SK-N-SH (cell line): Measurements from ENCODE around the gene ADAMTS15. TPM values are rescaled to one million over a fixed set of nuclear protein-coding genes. Genes with fewer than 3 reads are reported as not detected.

Experiments used
- CTCF ChIA-PET: fragments of 300-600, 350-600 bp; formaldehyde crosslinking; extraction: SDS; loops from one replicate; lab custom pipeline; 2021; lab: Yijun Ruan, JAX
- POLR2A ChIA-PET: fragments of 350-600 bp; sonication (Branson Sonifier 250); formaldehyde crosslinking; extraction: SDS; loops from one replicate; lab custom pipeline; 2020; ENCODE audit warnings: antibody characterized with exemption, inconsistent platforms; lab: Yijun Ruan, JAX
- DNase-seq: peaks from one replicate; pipeline ENCODE4 v3.0.0; 2012
- H2AFZ ChIP-seq: fragments of 200-600 bp; sonication (generic); 2 replicates; pipeline ENCODE4 v1.8.1; 2016; ENCODE audit warnings: antibody characterized with exemption, mild to moderate bottlenecking, low read depth
- H3F3A ChIP-seq: fragments of 200-600 bp; sonication (generic); replicated peaks from 2 replicates; pipeline ENCODE3; 2016; ENCODE audit warnings: antibody characterized with exemption, mild to moderate bottlenecking; ENCODE audit not compliant: insufficient read depth
- H3K27ac ChIP-seq, 2 experiments: fragments of 200-500 bp in 1 of 2; fragments of 200-600 bp in 1 of 2; sonication (Bioruptor generic) in 1 of 2; sonication (generic), shearing (Covaris generic) in 1 of 2; 2 replicates each; pipeline versions ENCODE4 v1.5.1 to v1.6.1; 2014 to 2016; ENCODE audit warnings: low read depth in 2 of 2, inconsistent platforms in 1 of 2, low read length in 1 of 2, mild to moderate bottlenecking in 1 of 2, mixed read lengths in 1 of 2
- H3K27me3 ChIP-seq: fragments of 200-600 bp; sonication (generic), shearing (Covaris generic); 2 replicates; pipeline ENCODE4 v1.6.1; 2016; ENCODE audit warnings: mixed run types; ENCODE audit not compliant: insufficient read depth
- H3K36me3 ChIP-seq, 2 experiments: fragments of 200-500 bp in 1 of 2; fragments of 200-600 bp in 1 of 2; sonication (Bioruptor generic) in 1 of 2; sonication (generic) in 1 of 2; replicated peaks in 1 of 2; 2 replicates each; pipeline versions ENCODE3 to v1.5.1; 2014 to 2016; ENCODE audit warnings: low read length in 1 of 2, mild to moderate bottlenecking in 1 of 2; ENCODE audit not compliant: insufficient read depth in 2 of 2, control insufficient read depth in 1 of 2
- H3K4me1 ChIP-seq, 2 experiments: fragments of 200-500 bp in 1 of 2; fragments of 200-600 bp in 1 of 2; sonication (Bioruptor generic) in 1 of 2; sonication (generic), shearing (Covaris generic) in 1 of 2; 2 replicates each; pipeline versions ENCODE4 v1.5.1 to v1.6.1; 2014 to 2016; ENCODE audit warnings: low read depth in 1 of 2, low read length in 1 of 2, mixed run types in 1 of 2; ENCODE audit not compliant: insufficient read depth in 2 of 2, control insufficient read depth in 1 of 2
- H3K4me2 ChIP-seq: fragments of 200-600 bp; sonication (generic), shearing (Covaris generic); 2 replicates; pipeline ENCODE4 v1.6.1; 2017; ENCODE audit warnings: mixed run types
- H3K4me3 ChIP-seq, 2 experiments: fragments of 200-500 bp in 1 of 2; fragments of 200-600 bp in 1 of 2; sonication (Bioruptor generic) in 1 of 2; sonication (generic), shearing (Covaris generic) in 1 of 2; 2 replicates each; pipeline versions ENCODE4 v1.5.1 to v1.8.1; 2014 to 2016; ENCODE audit warnings: low read depth in 2 of 2, inconsistent platforms in 1 of 2, low read length in 1 of 2, mild to moderate bottlenecking in 1 of 2, mixed read lengths in 1 of 2, moderate library complexity in 1 of 2
- H3K79me2 ChIP-seq: fragments of 200-600 bp; sonication (generic); 2 replicates; pipeline ENCODE4 v1.8.1; 2017; ENCODE audit warnings: mild to moderate bottlenecking; ENCODE audit not compliant: insufficient read depth
- H3K9ac ChIP-seq: fragments of 200-600 bp; sonication (generic); 2 replicates; pipeline ENCODE4 v1.6.1; 2017; ENCODE audit warnings: mixed run types
- H3K9me2 ChIP-seq: fragments of 200-600 bp; sonication (generic); 2 replicates; pipeline ENCODE4 v1.6.1; 2017; ENCODE audit warnings: mixed run types
- H3K9me3 ChIP-seq: fragments of 200-600 bp; sonication (generic); 2 replicates; pipeline ENCODE4 v1.6.1; 2017; ENCODE audit warnings: mixed run types, mild to moderate bottlenecking, moderate library complexity
- H4K20me1 ChIP-seq: fragments of 200-600 bp; sonication (generic); 2 replicates; pipeline ENCODE4 v1.6.1; 2017; ENCODE audit warnings: mild to moderate bottlenecking, mixed run types; ENCODE audit not compliant: insufficient read depth
- ELF1 ChIP-seq: IDR thresholded peaks from 2 replicates; pipeline ENCODE4 v1.4.0; 2012
- EZH2phosphoT487 ChIP-seq: fragments of 200-600 bp; sonication (generic); IDR thresholded peaks from 2 replicates; pipeline ENCODE4 v1.6.1; 2017; ENCODE audit warnings: low read depth, mixed run types, mild to moderate bottlenecking, antibody characterized with exemption, moderate library complexity, borderline replicate concordance
- FOSL2 ChIP-seq: IDR thresholded peaks from 2 replicates; pipeline ENCODE4 v1.4.0; 2012; ENCODE audit warnings: low read depth, mild to moderate bottlenecking, moderate library complexity, borderline replicate concordance
- FOXJ3 ChIP-seq: sonication (generic); formaldehyde crosslinking; IDR thresholded peaks from 2 replicates; pipeline ENCODE4 v1.5.1; 2020; ENCODE audit warnings: mild to moderate bottlenecking, missing genetic modification reagents
- FOXM1 ChIP-seq: IDR thresholded peaks from 2 replicates; pipeline ENCODE4 v1.4.0; 2012; ENCODE audit warnings: low read depth, mild to moderate bottlenecking
- JUND ChIP-seq: IDR thresholded peaks from 2 replicates; pipeline ENCODE4 v1.4.0; 2012
- MAX ChIP-seq: IDR thresholded peaks from 2 replicates; pipeline ENCODE4 v1.4.0; 2012; ENCODE audit warnings: low read depth
- MEF2A ChIP-seq: IDR thresholded peaks from 2 replicates; pipeline ENCODE4 v1.4.0; 2012; ENCODE audit warnings: low read depth, borderline replicate concordance
- RAD21 ChIP-seq: IDR thresholded peaks from 2 replicates; pipeline ENCODE4 v1.6.1; 2012; ENCODE audit warnings: mild to moderate bottlenecking, low read length
- RXRA ChIP-seq: IDR thresholded peaks from 2 replicates; pipeline ENCODE4 v1.4.0; 2012; ENCODE audit warnings: low read depth, mild to moderate bottlenecking, borderline replicate concordance
- TCF12 ChIP-seq: IDR thresholded peaks from 2 replicates; pipeline ENCODE4 v1.4.0; 2012
- USF1 ChIP-seq: IDR thresholded peaks from 2 replicates; pipeline ENCODE4 v1.4.0; 2012; ENCODE audit warnings: low read depth, borderline replicate concordance
- YY1 ChIP-seq: IDR thresholded peaks from 2 replicates; pipeline ENCODE4 v1.4.0; 2012; ENCODE audit warnings: low read depth, mild to moderate bottlenecking
- WGBS: methylation state at CpG from one replicate; pipeline ENCODE4 v1.1.6; 2017; ENCODE audit warnings: low lambda C conversion rate; 5-methylcytosine and 5-hydroxymethylcytosine counted together
- polyA plus RNA-seq, 3 experiments: library from polyadenylated mRNA; depleted of rRNA; stranded (reverse); fragments of >200 nt; gene quantifications; 2 replicates each; pipeline ENCODE4 v1.2.3, GENCODE V29; 2012
- TF ChIP-seq, protein P1 (sequence below): fragments of 150-350 bp; IDR thresholded peaks from 2 replicates; pipeline ENCODE4 v1.6.1; 2017; ENCODE audit warnings: antibody characterized with exemption, low read length, low read depth, borderline replicate concordance

Gene ADAMTS15
- polyA plus RNA-seq, 1 of the 3 experiments (the other 2 are of a cell fraction) = 1.1 TPM

DNA sequence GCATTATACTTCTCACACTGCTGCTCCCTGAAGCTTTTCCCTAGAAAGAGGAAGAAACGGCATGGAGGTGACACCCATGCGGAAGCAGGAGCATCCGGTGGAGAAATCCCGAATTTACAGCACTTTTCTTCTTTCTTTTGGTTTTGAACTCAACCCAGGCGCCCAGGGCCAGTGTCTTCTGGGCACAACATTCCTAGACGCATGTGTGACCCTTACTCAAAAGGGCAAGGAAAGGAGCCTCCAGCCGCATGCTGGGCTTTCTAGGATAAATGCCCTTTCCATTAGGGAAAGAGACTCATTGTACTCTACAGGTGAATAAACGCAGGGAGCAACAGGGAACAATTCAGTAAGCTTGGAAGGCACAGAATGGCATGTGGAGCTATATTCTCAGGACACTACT is 39.5 kb upstream of the ADAMTS15 start:
- peaks cover under 1 to 3% of the 10 kb centered on the region in 2 experiments; a peak in 2 of 4 replicates for H3K4me1 ChIP-seq
- no peak overlapping the region for H3K4me2 ChIP-seq
- H2AFZ ChIP-seq = no peak overlapping the region
- no peaks in the 10 kb centered on the region for H3K36me3 ChIP-seq
- no peak overlapping the region for H3K9ac ChIP-seq
- CTCF ChIA-PET = interaction anchor here (1.7 to 2.6 kb wide), 2 partner anchors 26 to 454 kb away, joined by 9 to 10 read pairs; no protein-coding TSS in a partner anchor
- POLR2A ChIA-PET = no interaction called here
- DNase-seq = no peak
- H4K20me1 ChIP-seq = no peaks in the 10 kb centered on the region
- no peak overlapping the region for H3K4me3 ChIP-seq
- H3K27ac ChIP-seq = no peak overlapping the region
- no peaks in the 10 kb centered on the region for H3K9me3 ChIP-seq
- H3K9me2 ChIP-seq = no peaks in the 10 kb centered on the region
- no peak for TF ChIP-seq FOXM1
- TF ChIP-seq FOXJ3 (CRISPR knock-in tag) = no peak
- TF ChIP-seq MAX = no peak
- TF ChIP-seq, protein P1, sequence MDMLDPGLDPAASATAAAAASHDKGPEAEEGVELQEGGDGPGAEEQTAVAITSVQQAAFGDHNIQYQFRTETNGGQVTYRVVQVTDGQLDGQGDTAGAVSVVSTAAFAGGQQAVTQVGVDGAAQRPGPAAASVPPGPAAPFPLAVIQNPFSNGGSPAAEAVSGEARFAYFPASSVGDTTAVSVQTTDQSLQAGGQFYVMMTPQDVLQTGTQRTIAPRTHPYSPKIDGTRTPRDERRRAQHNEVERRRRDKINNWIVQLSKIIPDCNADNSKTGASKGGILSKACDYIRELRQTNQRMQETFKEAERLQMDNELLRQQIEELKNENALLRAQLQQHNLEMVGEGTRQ = no peak
- no peak for TF ChIP-seq JUND
- no peak for TF ChIP-seq YY1
- no peak for TF ChIP-seq EZH2phosphoT487
- TF ChIP-seq RAD21 = no peak
- no peak for TF ChIP-seq FOSL2
- no peak for TF ChIP-seq TCF12
- no peak for TF ChIP-seq USF1
- TF ChIP-seq ELF1 = no peak
- no peak for TF ChIP-seq MEF2A
- no peaks in the 10 kb centered on the region for H3K27me3 ChIP-seq
- no peaks in the 10 kb centered on the region for H3K79me2 ChIP-seq
- 90% methylated on average over 8 of the region's 8 CpGs for WGBS
- peaks cover 11% of the 10 kb centered on the region for H3F3A ChIP-seq

DNA sequence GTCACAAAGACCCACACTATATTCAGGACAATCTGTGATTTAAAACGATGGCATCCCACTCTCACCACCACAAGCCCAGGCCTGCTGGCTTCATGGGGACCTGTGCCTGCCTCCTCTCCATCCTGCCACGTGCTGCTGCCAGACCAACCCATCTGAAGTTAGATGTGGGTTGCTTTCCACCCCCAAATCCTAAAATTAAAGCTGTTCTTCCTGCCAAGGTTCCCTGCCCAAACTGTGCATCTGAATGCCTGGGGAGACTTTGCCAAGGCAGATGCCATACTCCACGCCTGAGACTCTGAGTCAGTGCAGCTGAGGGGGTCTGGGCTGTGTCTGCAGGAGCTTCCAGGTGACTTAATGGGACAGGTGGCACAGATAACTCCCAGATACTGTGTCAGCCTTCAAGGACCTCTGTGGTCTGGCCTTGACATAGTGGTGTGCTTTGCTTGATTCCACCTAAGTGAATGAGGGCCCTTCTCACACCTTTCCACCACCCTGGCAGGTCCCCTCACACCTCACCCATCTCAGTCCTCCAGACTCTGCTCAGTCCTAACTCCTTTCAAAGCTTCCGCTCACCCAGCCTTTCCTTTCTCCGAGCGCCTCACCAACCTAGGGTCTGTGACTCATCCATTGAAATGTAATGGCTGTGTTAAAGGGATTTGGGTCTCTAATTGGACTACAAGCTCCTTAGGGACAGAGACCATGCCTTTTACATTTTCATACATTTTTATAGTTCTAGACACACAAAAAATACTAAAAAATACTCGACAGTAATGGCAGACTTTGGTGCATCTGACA is 38.7 kb upstream of the ADAMTS15 start:
- no peak for DNase-seq
- Histone ChIP-seq H3K9ac (no peak overlapping the region), H3K4me3 (no peak overlapping the region), H3F3A (peaks cover 11% of the 10 kb centered on the region), H3K36me3 (no peaks in the 10 kb centered on the region), H3K27ac (no peak overlapping the region), H3K9me3 (no peaks in the 10 kb centered on the region), H3K4me2 (no peak overlapping the region), H3K27me3 (no peaks in the 10 kb centered on the region)
- POLR2A ChIA-PET = no interaction called here
- WGBS = 72% methylated on average over 7 of the region's 7 CpGs
- CTCF ChIA-PET = interaction anchor here (2.6 kb wide), 1 partner anchor 453 kb away, joined by 10 read pairs; no protein-coding TSS in a partner anchor
- TF ChIP-seq RXRA = no peak
- TF ChIP-seq TCF12 = peak; percentile 46; the same call in 1 of the 2 replicates
- TF ChIP-seq, all 33 proteins: peak for 1
- H3K4me1 ChIP-seq = no peaks in the 10 kb centered on the region
- H2AFZ ChIP-seq = no peak overlapping the region
- H3K9me2 ChIP-seq = no peaks in the 10 kb centered on the region
- H4K20me1 ChIP-seq = no peaks in the 10 kb centered on the region
- H3K79me2 ChIP-seq = no peaks in the 10 kb centered on the region
